Measurements from ENCODE around the gene FBXO42. TPM values are rescaled to one million over a fixed set of nuclear protein-coding genes. Genes with fewer than 3 reads are reported as not detected.

The FBXO42 gene
- total RNA-seq, 4 donors from 2014 or later = 22.0 to 52.6 (median 35.3) TPM

DNA sequence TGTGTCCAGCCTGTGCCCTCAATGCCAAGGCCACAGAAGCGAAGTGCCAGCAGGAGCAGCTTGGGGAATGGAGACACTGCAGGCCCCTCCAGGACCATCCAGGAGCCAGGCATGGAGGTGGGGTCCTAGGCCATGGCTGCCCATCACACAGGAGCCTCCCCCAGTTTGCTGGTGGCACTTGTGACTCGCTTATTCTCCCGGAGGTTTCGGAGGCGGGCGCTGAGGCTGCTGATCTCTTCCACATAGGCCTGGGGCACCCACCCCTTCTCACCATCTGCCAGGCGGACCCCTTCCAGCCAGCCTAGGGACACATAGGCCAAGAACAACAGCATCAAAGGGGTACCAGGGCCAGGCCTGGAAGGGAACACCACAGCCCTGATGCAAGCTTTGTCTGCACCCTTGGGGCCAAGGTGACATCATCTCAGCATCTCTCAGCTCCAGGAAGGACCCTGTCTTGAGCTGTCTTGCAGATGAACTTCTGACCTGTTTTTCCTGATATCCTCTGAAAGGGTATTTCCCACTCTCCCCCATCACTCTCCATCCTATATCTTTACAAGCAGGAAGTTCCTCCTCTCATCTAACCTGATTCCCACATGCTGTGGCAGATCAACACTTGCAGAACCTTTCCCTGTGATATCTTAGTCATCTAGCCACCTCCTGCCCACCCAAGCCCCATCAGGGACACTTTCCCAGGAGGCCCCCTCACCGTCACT is 153.7 kb downstream of the FBXO42 start:
- 92% methylated on average over 3 of the region's 8 CpGs for WGBS
- Histone ChIP-seq H3K4me3 (no peak overlapping the region), H3K27me3 (no peaks in the 10 kb centered on the region), H3K36me3 (peaks cover 0 to 20% (median 4%) of the 10 kb centered on the region in 4 donors), H3K9me3 (no peaks in the 10 kb centered on the region), H3K27ac (replicated peaks in 1 of 4) (no peak overlapping the region), H3K4me1 (no peaks in the 10 kb centered on the region)
- no peak for DNase-seq (ENCODE audit: extremely low spot score)
- TF ChIP-seq POLR2A (IDR thresholded peaks at IDR 0.05; ENCODE audit: low read depth) = no peak
- no peak for TF ChIP-seq EP300 (IDR thresholded peaks at IDR 0.05)
- TF ChIP-seq, protein P1, sequence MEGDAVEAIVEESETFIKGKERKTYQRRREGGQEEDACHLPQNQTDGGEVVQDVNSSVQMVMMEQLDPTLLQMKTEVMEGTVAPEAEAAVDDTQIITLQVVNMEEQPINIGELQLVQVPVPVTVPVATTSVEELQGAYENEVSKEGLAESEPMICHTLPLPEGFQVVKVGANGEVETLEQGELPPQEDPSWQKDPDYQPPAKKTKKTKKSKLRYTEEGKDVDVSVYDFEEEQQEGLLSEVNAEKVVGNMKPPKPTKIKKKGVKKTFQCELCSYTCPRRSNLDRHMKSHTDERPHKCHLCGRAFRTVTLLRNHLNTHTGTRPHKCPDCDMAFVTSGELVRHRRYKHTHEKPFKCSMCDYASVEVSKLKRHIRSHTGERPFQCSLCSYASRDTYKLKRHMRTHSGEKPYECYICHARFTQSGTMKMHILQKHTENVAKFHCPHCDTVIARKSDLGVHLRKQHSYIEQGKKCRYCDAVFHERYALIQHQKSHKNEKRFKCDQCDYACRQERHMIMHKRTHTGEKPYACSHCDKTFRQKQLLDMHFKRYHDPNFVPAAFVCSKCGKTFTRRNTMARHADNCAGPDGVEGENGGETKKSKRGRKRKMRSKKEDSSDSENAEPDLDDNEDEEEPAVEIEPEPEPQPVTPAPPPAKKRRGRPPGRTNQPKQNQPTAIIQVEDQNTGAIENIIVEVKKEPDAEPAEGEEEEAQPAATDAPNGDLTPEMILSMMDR (IDR thresholded peaks at IDR 0.05) = no peak
- TF ChIP-seq POLR2AphosphoS5 (IDR thresholded peaks at IDR 0.05) = no peak
- intact Hi-C loops (cut with DNase I) = no loop called here

DNA sequence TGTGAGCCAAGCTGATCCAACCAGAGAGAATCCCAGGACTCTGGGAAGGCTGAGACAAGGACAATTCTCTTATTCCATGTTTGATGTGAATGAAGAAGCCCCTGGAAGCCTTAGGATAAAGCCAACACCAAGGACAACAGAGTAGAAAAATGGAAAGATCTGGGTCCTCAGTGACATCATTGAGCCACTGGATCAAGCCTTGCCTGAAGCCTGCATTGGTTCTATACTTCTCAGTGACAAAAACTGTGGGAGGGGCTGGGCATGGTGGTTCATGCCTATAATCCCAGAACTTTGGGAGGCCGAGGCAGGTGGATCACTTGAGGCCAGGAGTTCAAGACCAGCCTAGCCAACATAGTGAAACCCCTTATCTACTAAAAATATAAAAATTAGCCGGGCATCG is 155.4 kb downstream of the FBXO42 start:
- H3K36me3 ChIP-seq = peaks cover 0 to 13% (median 0%) of the 10 kb centered on the region in 4 donors
- intact Hi-C loops (cut with DNase I) = no loop called here
- TF ChIP-seq EP300 (IDR thresholded peaks at IDR 0.05) = no peak
- TF ChIP-seq POLR2A (IDR thresholded peaks at IDR 0.05; ENCODE audit: low read depth) = no peak
- no peak for TF ChIP-seq POLR2AphosphoS5 (IDR thresholded peaks at IDR 0.05)
- TF ChIP-seq, protein P1 (IDR thresholded peaks at IDR 0.05) = no peak
- no peaks in the 10 kb centered on the region for H3K4me1 ChIP-seq
- H3K4me3 ChIP-seq = no peak overlapping the region
- 93% methylated on average over 2 of the region's 3 CpGs for WGBS
- no peaks in the 10 kb centered on the region for H3K27me3 ChIP-seq
- H3K27ac ChIP-seq (replicated peaks in 1 of 4) = no peak overlapping the region
- DNase-seq (ENCODE audit: extremely low spot score) = no peak
- no peaks in the 10 kb centered on the region for H3K9me3 ChIP-seq

Small RNAs within 50 kb of the gene (small RNA-seq; reads per million reads assigned to genes)
- 0 reads per million in 3 donors for gene MT1XP1

Other genes starting within 250 kb of the FBXO42 start
- gene EPHA2, start 196.4 kb downstream of the FBXO42 start, total RNA-seq = 10 to 100 TPM in 2 of 4 donors, 1 to 10 TPM in 2; 5.8 to 15.7 (median 11.3) TPM
- 1 to 10 TPM; 3.3 to 4.6 (median 3.9) TPM for gene ARHGEF19, start 139.8 kb downstream of the FBXO42 start, total RNA-seq
- gene CPLANE2, start 115.3 kb downstream of the FBXO42 start, total RNA-seq = 10 to 100 TPM in 2 of 4 donors, 1 to 10 TPM in 2; 7.5 to 26.0 (median 12.2) TPM
- 100 to 1,000 TPM in 2 of 4 donors, 10 to 100 TPM in 2; 70.2 to 110 (median 98.3) TPM for gene SZRD1, start 14.8 kb upstream of the FBXO42 start, total RNA-seq
- not detected for gene SPATA21, start 84.9 kb upstream of the FBXO42 start, total RNA-seq
- 10 to 100 TPM; 26.2 to 43.9 (median 37.5) TPM for gene NECAP2, start 88.2 kb upstream of the FBXO42 start, total RNA-seq
- gene RNU1-1, start 161.8 kb upstream of the FBXO42 start, total RNA-seq = under 1 TPM in 2 of 4 donors, not detected in 2; under 0.01 TPM

Measured in esophagus muscularis mucosa (tissue), 4 donors.